Kidney glomerular epithelial cell (primary cell): ENCODE measurements around the gene SLC2A4RG.

Source experiments
- DNase-seq: peaks from one replicate; lab custom pipeline; 2025; lab: John Stamatoyannopoulos, UW

The SLC2A4RG gene

GRCh38 chr20:63778034-63778752 is 38.6 kb downstream of the SLC2A4RG start:
- no peak for DNase-seq

DNA sequence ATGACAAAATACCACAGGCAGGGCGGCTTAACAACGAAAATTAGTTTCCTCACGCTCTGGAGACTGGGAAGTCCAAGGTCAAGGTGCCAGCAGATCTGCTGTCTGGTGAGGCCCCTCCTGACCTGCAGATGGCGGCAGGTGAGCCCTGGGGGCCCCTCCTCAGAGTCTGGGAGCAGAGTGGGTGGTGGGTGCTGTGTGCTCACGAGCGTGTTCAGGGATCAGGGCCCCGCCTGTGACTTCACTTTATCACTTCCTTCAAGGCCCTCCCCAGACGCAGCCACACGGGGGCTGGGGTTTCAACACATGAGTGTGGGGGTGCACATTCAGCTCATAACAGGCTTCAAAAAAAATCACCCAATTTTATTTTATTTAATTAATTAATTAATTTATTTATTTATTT is 39.3 kb downstream of the SLC2A4RG start:
- no peak for DNase-seq

DNA sequence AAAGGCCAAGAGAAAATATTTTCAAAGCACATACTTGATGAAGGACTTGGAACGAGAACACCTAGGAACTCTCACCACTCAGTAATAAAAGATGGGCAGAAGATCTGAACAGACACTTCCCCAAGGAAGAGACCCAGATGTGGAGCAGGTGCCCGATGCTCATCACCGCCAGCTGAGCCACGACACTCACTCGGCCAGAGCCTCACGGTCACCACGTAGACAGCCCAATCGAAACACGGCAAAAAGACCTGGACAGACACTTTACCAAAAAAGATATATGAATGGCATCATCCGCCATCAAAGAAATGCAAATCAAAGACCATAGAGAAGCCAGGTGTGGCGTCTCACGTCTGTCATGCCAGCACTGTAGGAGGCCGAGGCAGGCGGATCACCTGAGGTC is 41.6 kb downstream of the SLC2A4RG start:
- no peak for DNase-seq

DNA sequence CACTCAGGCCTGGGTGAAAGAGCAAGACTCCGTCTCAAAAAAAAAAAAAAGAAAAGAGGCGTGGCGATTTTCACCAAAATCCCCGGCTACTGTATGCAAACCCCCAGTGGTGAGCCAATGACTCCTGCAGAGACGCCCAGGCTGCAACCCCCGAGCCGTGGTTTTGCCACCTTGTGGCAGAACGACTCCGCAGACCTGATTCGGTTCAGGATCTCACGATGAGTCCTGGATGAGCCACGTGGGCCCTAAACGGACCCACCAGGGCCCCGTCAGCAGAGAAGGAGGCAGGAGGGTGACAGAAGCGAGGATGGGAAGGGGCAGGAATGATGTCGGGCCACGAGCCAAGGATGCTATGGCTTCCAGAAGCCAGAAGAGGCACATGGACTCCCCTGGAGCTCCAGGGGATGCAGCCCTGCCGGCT is 42.5 kb downstream of the SLC2A4RG start:
- DNase-seq: no peak

GRCh38 chr20:63782521-63782971 is 43.0 kb downstream of the SLC2A4RG start:
- DNase-seq: no peak

GRCh38 chr20:63783970-63784369 is 44.4 kb downstream of the SLC2A4RG start:
- DNase-seq: no peak

- no peak for DNase-seq
Measured at GRCh38 chr20:63785691-63786131, 46.1 kb downstream of the SLC2A4RG start.

- DNase-seq: no peak
Measured at GRCh38 chr20:63787302-63787701, 47.7 kb downstream of the SLC2A4RG start.

DNA sequence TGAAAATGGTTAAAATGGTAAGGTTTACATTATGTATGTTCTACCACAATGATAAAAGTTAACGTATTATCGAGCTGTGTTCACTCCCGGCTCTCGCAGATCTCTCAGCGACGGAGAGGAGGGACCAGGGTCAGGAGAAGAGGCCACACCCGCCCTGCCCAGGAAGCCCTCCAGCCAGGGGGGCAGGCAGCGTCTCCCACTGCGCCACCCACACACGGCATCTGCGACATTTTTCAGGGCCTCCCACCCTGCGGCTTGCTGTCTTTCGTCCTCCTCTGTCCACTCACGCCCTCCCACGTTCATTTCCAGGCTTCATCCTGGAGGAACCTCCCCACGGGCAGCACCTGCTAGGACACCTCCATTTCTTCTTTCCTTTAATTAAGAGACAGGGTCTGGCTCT is 48.2 kb downstream of the SLC2A4RG start:
- DNase-seq: no peak

DNA sequence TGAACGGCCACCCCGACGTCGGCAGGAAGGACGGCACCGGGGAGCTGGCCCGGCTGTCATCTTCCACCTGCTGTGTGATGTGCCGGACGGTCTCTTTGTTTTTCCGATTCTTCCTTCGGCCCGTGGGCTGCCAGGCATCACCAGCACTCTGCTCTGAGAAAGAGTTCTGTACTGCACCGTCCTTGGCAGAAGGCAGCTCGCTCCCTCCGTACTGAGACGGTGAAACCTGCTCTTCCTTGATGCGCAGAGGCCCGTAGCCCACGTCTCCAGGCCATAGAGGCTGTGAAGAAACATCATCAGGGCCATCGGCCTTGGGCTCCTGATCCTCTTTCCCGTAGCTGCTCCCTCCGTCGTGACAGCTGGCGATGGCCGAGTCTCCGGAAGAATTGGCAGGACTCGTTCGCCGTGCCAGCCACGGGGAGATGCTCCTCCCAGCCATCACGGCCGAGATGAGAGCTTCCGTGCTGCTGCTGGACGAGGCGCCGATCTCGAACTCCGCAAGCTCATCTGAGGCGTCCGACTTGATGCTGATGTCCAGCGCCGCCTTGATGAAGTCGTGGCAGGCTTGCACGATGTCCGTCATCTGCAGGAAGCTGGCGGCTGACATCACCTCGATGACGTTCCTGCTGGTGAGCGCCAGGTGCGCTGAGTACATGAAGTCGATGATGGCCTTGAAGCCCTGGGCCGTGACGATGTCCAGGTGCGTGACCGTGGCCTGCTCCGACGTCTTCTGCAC is 50.4 kb downstream of the SLC2A4RG start:
- DNase-seq: no peak

DNA sequence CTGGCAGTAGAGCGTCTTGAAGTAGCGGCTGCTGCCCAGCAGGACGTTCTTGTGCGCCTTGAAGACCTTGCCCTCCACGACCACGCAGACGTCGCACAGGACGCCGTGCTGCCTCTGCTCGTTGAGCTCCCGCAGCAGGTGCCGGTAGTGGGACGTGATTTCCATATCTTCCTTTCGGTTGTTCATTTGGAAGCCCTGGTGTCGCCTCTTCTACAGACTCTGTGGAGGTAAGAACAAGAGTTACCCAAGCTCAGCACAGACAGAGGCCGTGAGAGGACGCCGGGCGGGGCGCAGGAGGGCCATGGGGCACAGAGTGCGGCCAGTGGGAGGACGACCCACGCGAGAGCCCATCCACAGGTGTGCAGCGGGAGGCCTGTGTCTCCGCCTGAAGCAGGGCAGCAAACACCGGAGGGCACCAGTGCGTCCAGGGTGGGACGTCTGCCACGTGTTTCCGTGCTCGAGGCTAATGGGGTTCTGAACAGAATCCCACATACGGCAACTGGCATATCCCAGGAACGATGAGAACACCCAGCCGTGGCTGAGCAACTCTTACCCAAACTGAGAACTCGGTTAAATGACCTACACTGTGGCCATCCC is 51.1 kb downstream of the SLC2A4RG start:
- no peak for DNase-seq

GRCh38 chr20:63791497-63792156 is 52.1 kb downstream of the SLC2A4RG start:
- DNase-seq: no peak

- no peak for DNase-seq
Measured at GRCh38 chr20:63792866-63793265, 53.3 kb downstream of the SLC2A4RG start.
